ENCODE results near the gene SIX3.

The SIX3 gene

GRCh38 chr2:44952143-44952805 lies 10.8 kb downstream of the SIX3 start:
- no peak for TF ChIP-seq CTCF (IDR thresholded peaks at IDR 0.05)

GRCh38 chr2:44952806-44953498 lies 11.4 kb downstream of the SIX3 start:
- no peak for TF ChIP-seq CTCF (IDR thresholded peaks at IDR 0.05)

GRCh38 chr2:44953499-44953883 lies 12.0 kb downstream of the SIX3 start:
- no peak for TF ChIP-seq CTCF (IDR thresholded peaks at IDR 0.05)

GRCh38 chr2:44954447-44954888 lies 13.0 kb downstream of the SIX3 start:
- no peak for TF ChIP-seq CTCF (IDR thresholded peaks at IDR 0.05)

GRCh38 chr2:44954889-44955592 lies 13.5 kb downstream of the SIX3 start:
- TF ChIP-seq CTCF (IDR thresholded peaks at IDR 0.05): no peak

- peak; percentile 67 for TF ChIP-seq CTCF (IDR thresholded peaks at IDR 0.05)
Measured at GRCh38 chr2:44955593-44956392, 14.3 kb downstream of the SIX3 start.

- no peak for TF ChIP-seq CTCF (IDR thresholded peaks at IDR 0.05)
Measured at GRCh38 chr2:44956843-44957242, 15.3 kb downstream of the SIX3 start.

Data from LNCAP (cell line).